ENCODE data around the gene OIP5. TPM values are rescaled to one million over a fixed set of nuclear protein-coding genes. Genes with fewer than 3 reads are reported as not detected.

OIP5 gene
- total RNA-seq, 4 donors from 2014 or later = 0.76 to 1.9 (median 1.5) TPM

GRCh38 chr15:41336549-41336948 lies 4.2 kb upstream of the OIP5 start:
- intact Hi-C loops (cut with DNase I; ENCODE audit: low total_unique reads) = no loop called here
- 69 to 82% methylated on average over 4 of the region's 4 CpGs for WGBS, 2 donors
- H3K4me3 ChIP-seq (ENCODE audit: low read depth, poor library complexity, severe bottlenecking) = no peak overlapping the region
- DNase-seq (ENCODE audit: low spot score in 2 of 2) = no peak
- TF ChIP-seq, protein P1, sequence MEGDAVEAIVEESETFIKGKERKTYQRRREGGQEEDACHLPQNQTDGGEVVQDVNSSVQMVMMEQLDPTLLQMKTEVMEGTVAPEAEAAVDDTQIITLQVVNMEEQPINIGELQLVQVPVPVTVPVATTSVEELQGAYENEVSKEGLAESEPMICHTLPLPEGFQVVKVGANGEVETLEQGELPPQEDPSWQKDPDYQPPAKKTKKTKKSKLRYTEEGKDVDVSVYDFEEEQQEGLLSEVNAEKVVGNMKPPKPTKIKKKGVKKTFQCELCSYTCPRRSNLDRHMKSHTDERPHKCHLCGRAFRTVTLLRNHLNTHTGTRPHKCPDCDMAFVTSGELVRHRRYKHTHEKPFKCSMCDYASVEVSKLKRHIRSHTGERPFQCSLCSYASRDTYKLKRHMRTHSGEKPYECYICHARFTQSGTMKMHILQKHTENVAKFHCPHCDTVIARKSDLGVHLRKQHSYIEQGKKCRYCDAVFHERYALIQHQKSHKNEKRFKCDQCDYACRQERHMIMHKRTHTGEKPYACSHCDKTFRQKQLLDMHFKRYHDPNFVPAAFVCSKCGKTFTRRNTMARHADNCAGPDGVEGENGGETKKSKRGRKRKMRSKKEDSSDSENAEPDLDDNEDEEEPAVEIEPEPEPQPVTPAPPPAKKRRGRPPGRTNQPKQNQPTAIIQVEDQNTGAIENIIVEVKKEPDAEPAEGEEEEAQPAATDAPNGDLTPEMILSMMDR (IDR thresholded peaks at IDR 0.05) = no peak
- TF ChIP-seq POLR2A (IDR thresholded peaks at IDR 0.05) = no peak

DNA sequence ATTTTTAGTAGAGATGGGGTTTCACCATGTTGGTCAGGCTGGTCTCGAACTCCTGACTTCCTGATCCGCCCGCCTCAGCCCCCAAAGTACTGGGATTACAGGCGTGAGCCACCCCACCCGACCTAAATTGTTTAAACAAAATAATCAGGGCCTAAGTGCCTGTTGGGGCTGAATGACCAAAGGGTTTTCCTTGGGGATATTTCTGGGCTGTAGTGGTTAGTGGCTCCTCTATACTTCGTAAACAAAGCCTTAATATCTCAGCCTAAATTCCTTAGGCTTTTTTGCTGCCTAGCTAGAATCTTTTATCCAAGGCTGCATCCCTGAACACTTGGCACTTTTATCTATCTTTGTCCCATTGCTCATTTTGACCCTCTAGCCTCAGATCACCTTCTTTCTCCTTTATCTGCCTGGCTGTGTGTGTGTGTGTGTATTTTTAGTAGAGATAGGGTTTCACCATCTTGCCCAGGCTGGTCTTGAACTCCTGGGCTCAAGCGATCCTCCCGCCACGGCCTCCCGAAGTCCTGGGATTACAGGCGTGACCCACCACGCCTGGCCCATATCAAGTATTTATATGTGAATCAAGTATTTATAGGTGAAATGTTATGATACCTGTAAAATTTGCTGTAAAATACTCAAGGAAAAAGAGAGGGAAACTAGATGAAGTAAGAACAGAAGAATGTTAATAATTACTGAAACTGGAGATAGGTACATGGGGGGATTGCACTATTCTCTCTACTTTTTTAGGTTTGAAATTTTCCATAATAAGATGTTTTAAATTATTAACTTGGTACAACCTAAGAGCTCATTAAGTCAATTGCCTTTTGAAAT lies 2.1 kb upstream of the OIP5 start:
- intact Hi-C loops (cut with DNase I; ENCODE audit: low total_unique reads) = no loop called here
- H3K4me3 ChIP-seq (ENCODE audit: low read depth, poor library complexity, severe bottlenecking) = no peak overlapping the region
- TF ChIP-seq, protein P1 (IDR thresholded peaks at IDR 0.05) = no peak
- no peak for TF ChIP-seq POLR2A (IDR thresholded peaks at IDR 0.05)
- no peak for DNase-seq (ENCODE audit: low spot score in 2 of 2)
- 88 to 89% methylated on average over 12 of the region's 12 CpGs for WGBS, 2 donors

GRCh38 chr15:41333026-41333562 lies 703 bp upstream of the OIP5 start:
- intact Hi-C loops (cut with DNase I; ENCODE audit: low total_unique reads) = no loop called here
- no peak for DNase-seq (ENCODE audit: low spot score in 2 of 2)
- peak overlapping the region; percentile 31 for H3K4me3 ChIP-seq (ENCODE audit: low read depth, poor library complexity, severe bottlenecking)
- 0% methylated on average over 26 of the region's 26 CpGs for WGBS, 2 donors
- no peak for TF ChIP-seq POLR2A (IDR thresholded peaks at IDR 0.05)
- TF ChIP-seq, protein P1 (IDR thresholded peaks at IDR 0.05) = no peak

- 1% methylated on average over 14 of the region's 14 CpGs for WGBS, 2 donors
- intact Hi-C loops (cut with DNase I; ENCODE audit: low total_unique reads) = no loop called here
- peak in 1 of 2 donors; percentile 50 for DNase-seq (ENCODE audit: low spot score in 2 of 2)
- TF ChIP-seq POLR2A (IDR thresholded peaks at IDR 0.05) = no peak
- TF ChIP-seq, protein P1 (IDR thresholded peaks at IDR 0.05) = no peak
- peak overlapping the region; percentile 66 for H3K4me3 ChIP-seq (ENCODE audit: low read depth, poor library complexity, severe bottlenecking)
Observed at GRCh38 chr15:41331833-41332193, 578 bp downstream of the OIP5 start.

GRCh38 chr15:41331281-41331680 lies 1.1 kb downstream of the OIP5 start:
- no peak for DNase-seq (ENCODE audit: low spot score in 2 of 2)
- 67 to 73% methylated on average over 6 of the region's 6 CpGs for WGBS, 2 donors
- intact Hi-C loops (cut with DNase I; ENCODE audit: low total_unique reads) = no loop called here
- H3K4me3 ChIP-seq (ENCODE audit: low read depth, poor library complexity, severe bottlenecking) = no peak overlapping the region
- TF ChIP-seq POLR2A (IDR thresholded peaks at IDR 0.05) = no peak
- TF ChIP-seq, protein P1 (IDR thresholded peaks at IDR 0.05) = no peak
